GM21447 (cell line): ENCODE data around the gene CETN2.
"Not testable (repeated sequence)": the region's sequence is repeated elsewhere in the genome, so short reads cannot be mapped to it uniquely, and the experiment has no call there.

Experiments
- ATAC-seq: cut with Tn5 transposase; IDR thresholded peaks from one replicate; pipeline ENCODE4 v1.9.1; 2021; ENCODE audit not compliant: unreplicated experiment

The CETN2 gene

DNA sequence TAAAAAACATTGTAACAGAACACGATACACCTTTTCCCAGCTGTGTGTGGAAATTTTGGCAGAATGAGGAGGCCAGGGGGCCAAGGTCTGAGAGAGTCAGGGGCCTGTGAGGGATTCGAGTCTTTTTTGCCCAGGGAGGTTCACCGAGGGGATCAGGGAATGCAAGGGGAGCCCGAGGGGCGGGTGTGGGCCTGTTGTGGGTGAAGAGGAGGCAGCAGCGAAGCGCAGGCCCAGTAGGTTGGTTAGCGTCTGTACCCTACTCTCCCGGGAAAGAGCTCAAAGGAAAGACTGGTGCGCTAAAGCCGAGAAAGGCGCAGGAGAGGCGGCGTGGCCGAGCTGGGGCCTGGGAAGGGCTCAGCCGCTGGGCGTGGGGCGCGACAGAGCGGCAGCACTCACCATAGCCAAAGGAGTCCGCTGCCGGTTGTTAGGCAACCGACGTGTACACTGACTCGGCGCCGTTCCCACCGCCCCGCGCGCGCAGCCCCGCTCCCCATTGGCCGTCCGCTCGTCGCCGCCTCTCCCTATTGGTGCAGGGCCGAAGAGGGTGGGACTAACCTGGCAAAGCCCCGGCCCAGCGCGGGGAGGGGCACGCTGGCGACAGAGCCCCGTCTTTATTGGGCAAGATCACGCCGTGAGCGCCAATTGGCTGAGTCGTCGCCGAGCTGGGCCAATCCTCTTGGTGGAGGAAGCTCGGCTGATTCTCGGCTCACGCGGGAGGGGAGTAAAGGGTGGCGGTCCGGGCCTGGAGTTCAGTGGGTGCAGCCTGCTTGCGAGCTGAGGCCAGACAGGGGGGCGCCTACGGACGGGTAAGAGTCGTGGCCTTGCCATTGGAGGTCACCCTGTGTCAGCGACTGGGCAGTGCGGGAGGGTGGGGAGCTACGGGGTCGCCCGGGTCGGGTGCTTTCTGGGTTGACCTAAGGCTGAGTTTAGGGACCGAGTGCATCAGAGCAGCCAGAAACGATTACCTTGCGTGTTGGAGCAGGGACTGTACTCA is at the start of gene CETN2, which contains the start of gene NSDHL:
Gene CETN2, minus strand, starts transcription at position 446 of the 994 bp plus-strand sequence. Its CDS starts 47 bp downstream, at position 399.
Gene NSDHL, plus strand, starts transcription at position 752 of the 994 bp plus-strand sequence. CDS start 15,262 bp downstream, outside the sequence.
- peak; percentile 99 for ATAC-seq

DNA sequence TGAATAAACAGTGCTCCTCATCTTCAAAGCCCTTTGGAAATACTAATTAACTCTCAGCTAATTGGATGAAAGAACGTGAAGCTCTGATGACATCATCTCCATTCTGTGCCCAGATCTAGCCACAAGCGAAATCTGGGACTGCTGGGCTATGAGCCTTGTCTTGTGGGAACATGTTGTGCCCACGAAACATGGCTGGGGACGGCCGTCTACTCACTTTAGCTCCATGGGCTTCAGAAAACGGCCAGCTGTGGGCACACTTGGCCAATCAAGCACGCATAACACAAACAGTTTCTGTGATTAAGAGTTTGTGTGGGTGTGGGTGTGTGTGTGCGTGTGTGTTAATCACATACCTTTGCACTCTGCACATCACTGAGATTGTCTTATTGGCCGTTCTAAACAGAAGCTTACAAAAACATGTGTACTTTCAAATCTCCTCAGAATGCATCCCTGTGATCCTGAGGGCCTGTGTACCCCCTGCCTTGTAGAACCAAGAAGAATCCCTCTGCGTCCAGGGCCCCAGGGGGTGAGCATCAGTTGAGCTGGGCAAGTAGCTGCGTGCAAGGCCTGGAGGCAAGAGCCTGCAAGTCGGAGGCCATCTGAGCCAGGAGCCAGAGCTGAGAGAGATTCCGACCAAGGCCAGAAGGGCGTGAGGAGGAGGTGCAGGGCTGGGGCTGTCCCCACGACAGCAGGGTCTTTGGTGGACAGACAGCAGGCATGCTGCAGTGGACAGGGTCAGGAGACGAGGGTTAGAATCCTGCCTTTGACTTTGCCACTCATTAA is 48.6 kb upstream of the CETN2 start:
- ATAC-seq, result no peak

DNA sequence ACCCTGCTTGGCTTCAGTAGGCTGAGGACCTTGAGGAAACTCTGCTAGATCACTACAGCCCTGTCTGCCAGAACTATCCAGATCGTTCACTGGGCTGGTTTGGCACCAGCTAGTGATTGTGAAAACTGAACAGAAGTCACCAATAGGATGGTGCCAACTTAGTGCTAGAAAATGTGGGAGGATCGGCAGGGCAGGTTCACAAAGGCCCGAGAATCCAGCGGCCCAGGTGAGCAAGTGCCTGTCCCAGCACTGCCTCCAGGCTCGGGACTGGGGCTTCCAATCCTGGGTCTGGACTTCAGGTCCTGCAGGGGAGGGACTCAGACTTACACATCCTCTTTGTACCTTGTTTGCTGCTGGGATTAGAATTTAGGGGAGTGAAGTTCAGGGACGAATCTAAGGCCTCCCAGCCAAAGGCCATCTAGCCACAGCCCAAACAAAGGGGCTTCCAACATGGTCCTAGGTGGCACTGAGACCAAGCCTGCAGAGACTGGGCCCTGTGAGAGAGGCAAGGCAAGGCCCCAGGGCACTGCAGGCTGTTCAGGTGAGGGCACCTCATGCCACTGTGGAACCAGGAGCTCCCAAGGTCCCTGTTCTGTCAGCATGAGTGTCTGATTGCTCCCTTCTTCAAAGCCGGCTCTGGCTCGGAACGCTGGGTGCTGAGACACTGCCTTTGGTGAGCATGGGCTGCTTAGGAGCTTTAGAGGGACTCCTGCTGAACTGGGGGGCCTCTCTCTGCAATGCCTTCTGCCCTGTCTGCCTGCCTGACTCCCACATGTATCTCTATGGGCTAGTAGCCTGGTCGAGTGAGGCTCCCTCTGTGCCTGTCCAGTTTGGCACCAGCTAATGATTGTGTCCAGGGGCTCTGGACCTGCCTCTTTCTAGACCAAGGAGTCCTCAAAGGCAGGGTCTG is 46.6 kb upstream of the CETN2 start:
- ATAC-seq, result no peak

DNA sequence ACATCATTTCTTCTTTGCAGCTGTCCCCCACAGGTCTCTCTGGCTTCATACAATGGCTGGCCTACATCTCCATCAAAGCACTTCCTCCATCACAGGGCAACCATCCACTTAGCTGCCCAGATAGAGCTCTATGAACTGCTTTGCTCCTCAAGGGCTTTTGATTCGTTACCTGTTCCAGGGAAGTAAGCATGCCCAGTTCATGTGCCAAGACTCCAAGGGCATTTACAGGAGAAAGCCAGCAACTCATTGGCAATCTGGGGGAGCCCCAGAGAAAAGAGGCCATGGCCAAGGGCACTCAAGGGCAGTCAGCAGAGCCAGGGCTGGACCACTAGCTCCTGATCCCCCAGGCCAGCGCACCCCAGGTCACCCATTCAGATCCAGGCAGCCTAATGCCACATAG is 42.8 kb upstream of the CETN2 start:
- no peak for ATAC-seq

DNA sequence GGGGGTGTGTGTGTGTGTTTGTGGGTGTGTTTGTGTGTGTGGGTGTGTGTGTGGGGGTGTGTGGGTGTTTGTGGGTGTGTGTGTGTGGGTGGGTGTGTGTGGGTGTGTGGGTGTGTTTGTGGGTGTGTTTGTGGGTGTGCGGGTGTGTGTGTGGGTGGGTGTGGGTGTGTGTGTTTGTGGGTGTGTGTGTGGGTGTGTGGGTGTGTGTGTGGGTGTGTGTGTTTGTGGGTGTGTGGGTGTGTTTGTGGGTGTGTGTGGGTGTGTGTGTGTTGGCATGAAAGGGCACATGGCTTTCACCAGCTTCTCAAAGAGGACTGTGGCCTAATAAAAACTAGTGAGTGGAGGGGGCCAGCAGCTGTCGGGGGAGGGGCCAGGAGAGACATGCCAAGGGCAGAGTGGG is 42.0 kb upstream of the CETN2 start:
- no peak for ATAC-seq

DNA sequence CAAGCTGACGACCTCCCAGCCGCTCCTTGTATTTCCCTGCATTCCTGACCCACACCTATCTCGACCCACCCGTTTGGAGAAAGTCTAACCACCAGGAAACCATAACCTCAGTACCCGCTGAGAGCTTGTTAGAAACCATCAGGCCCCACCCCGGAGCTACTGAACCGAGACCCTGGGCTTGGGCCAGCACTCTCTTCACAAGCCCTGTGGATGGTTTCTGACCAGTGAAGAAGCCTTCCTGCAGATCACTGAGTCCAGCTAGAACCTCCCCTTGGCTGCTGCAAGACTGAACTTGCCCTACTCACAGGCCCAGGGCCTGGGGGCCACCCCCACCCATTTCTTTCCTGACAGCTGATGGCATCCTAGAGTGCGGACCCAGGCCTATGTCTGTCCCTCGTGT is 40.7 kb upstream of the CETN2 start:
- no peak for ATAC-seq

DNA sequence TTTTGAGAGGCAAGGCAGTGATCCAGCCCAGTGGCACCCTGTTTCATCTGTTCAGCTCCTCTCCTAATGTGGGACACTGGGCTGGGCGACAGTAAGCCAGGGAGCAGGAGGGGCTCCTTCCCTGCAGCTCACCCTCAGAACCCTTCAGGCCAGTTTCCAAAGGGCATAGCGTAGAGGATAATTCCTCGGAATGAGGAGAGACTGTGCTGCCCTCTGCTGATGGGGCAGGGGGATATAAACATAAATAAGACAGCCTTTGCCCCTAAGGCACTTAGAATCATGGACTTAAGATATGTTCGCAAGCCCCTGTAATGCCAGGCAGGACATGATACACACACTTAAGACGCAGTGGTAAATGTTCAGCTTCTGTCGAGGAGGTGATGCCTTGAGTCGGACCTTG is 39.4 kb upstream of the CETN2 start:
- no peak for ATAC-seq

DNA sequence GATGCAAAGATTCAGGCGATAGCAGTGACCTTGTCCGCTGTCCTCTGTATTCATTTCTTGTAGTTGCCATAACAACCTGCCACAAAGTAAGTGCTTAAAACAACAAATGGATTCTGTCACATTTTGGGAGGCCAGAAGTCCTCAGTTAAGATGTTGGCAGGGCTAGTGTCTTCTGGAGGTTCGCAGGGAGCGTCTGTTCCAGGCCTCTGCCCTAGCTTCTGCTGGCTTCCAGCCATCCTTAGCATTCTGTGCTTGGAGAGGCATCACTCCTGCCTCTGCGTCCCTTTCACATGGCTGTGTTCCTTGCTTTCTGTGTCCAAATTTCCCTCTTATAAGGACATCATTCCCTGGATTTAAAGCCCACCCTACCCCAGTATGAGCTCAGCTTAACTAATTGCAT is 35.8 kb upstream of the CETN2 start:
- ATAC-seq, result no peak

DNA sequence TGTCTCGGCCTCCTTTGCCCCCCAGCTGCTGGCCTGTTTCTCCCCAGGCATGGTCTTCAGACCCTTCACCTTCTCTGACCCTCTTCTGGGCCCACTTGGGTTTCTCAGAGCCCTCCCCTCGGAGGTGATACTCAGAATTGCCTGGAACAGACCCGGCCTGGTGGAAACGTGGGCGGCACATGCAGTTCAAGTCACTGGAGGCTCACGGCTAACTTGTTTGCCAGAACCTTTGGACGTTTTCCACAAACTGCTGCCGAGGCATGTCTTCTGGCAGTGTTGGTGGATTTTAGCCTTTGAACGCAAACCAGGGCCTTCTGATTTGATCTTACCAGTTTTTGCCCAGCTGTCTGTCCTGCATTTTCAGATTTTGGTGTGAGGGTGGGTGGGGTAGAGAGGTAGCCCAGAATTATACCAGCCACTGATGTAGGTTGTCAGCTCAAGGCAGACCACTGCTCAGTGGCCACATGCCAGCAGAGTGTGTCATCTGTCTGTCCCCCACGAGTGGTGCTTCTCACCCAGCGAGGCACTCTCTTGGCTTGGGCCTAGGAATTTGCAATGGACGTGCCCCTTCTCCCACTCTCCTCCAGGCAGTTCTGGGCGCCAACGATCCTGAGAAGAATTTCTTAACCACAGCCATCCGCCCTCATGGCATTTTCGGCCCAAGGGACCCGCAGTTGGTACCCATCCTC is 34.8 kb upstream of the CETN2 start:
- no peak for ATAC-seq

DNA sequence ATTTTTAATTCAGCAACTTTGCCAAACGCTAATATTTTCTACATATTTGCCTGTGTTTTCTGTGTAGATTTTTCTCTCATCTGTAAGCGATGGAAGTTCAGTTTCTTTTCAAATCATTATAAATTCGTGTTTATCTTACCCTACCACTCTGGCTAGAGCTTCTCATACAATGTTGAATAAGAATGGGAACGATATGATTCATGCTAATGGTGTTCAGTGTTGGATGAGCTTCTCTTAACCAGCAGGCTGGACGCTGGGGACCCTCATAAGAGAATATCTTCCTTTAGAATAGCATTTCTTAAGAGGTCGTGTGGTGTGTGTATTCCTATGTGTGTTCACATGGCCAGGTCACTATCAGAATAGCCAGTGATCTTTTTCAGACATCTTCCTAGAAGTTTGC is 31.3 kb upstream of the CETN2 start:
- no peak for ATAC-seq

DNA sequence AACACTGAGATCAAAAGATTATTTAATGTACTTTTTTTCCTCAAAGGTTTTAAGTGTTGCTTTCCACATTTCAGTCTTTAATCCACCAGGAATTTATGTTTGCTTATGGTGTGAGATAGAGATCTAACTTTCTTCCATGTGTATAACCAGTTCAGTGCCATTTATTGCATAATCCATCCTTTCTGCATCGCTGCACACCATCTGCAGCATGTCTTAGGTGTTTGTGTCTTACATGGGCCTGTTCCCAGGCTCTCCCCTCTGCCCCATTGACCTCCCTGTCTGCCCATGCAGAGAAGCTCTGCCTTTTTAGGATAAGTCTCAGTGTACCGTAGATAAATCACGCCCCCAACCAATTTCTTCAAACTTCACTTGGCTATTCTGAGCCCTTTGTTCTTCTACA is 30.6 kb upstream of the CETN2 start:
- no peak for ATAC-seq

DNA sequence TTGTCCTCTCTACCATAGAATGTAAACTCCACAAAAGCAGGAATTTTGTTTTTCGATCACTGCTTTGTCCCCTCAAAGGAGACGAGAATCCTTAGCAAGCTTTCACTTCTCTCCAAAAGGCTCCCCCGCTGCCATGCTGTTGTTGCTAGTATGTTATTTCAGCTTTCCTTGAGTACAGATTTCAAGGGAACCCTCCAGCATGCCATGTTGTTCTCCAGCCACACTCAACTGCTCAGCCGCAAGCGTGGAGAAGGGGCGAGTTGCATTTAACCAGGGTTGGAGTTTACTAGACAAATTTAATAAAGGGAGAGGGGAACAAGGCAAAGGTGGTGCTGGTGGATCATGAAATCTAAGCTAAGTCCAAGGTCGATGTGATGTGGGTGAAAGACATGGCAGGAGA is 23.4 kb upstream of the CETN2 start:
- ATAC-seq, result no peak

DNA sequence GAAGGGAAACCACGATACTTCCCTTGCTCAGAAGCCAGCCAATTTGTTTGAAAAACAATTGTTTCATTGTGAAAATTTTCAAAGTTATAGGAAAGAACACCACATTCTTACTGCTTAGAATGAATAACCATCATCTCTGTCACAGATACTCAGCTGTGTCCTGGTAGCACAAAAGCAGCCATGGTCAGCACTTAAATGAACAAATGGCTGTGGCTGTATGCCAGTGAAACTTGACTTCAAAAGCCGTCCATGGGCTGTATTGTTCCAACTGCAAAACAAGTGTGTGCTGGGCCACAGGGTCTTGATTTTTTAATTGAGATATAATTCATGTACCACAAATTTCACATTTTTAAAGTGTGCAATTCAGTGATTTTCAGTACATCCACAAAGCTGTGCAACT is 19.9 kb upstream of the CETN2 start:
- no peak for ATAC-seq

DNA sequence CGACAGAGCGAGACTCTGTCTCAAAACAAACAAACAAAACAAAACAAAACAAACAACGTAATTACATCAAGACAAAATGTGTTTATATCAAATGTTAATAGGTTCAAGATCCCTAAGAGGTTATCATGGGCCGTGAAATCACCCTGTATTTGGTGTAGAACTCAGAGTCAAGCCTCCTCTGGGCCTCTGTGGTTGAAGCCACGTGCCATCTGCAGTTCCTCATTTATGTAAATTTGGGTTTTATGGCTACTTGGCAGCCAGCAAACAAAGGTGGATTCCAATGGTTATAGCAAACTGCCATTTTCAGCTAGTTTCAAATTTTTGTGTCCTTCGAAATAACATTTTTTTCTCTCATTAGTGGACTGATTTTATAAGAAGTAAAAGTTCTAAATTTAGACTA is 16.7 kb upstream of the CETN2 start:
- no peak for ATAC-seq

DNA sequence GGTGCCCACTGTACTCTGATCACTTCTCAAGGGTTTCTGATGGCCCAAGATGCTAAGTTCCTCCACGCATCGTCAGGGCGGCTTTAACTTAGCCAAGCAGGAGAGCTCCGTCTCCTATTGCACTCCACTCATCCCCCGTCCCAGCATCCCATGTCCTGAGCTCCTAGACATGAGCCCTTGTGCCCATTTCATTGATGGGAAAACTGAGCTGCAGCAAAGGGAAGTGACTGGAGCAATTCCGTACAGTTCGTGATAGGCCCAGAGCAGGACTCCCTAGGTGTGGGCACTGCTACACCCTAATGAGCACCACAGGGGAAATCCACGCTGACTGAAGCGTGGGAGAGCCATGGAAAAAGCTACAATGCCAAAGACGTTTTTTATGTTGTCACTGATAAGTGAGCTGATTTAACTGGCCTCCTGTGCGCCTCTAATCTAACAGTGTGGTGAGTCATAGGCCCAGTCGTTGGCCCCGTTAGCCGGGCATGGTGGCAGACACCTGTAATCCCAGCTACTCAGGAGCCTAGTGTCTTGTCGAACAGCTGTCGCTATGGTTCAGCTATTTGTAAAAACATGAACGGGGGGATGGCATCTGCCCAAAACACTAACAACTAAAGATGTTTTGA is 15.2 kb upstream of the CETN2 start:
- ATAC-seq, result no peak

DNA sequence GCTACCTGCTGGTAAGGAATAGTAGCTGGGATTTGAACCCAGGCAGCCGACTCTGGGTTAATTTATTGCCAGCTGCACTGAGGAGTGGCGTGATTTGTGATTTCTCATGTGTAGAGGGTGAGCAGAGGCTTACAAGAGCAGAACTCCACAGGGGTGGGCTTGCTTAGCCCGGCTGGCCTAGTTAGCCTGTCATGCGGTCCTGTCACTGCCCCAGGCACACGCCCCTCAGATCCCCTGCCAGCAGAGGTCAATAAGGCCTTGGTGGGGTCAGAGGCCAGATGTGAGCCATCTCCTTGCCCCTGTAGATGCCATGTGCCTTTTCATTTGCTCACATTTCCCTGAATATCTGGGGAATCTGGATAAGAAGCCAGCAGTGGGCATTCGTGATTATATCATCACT is 13.7 kb upstream of the CETN2 start:
- no peak for ATAC-seq

DNA sequence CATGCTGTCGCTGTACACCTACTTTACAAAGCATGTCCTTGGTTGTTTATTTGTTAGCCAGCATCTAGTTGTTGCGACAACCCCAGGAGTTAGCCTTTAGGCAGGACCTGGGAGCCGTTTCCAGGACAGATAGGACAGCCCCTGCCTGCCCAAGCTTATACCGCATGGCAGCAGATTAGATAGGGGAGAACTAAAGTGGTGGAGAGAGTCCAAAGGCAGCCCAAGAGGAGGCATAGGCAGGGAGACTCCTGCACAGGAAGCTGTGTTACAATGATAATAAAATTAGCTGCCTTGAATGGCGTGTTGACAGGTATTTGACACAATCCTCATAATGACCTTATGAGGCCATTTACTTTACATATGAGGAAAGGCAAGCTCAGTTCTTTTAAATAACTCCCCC is 13.3 kb upstream of the CETN2 start:
- no peak for ATAC-seq

DNA sequence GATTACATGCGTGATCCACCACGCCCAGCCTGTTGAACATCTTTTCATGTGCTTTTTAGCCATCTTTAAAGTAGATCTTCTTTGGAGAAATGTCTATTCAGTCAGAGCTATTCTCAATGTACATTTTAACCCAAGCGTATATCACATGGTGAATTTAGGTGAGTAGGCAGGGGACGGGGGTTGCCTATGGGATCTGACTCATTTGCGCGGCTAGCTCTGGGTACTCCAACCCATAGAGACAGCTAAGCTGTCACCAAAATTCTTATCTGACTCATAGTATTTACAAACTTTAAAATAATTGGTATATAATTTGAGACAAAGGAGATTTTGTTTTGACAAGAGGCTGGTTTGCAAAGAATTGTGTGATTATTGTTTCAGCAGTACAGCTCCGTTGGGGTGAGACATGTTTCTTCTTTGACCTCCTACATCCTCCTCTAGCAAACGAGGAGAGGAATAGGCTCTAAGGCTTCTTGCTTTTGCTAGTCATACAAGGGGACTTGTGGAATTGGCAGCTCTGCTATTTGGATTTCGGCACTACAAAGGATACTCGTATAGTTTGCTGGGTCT is 12.3 kb upstream of the CETN2 start:
- ATAC-seq, result no peak

DNA sequence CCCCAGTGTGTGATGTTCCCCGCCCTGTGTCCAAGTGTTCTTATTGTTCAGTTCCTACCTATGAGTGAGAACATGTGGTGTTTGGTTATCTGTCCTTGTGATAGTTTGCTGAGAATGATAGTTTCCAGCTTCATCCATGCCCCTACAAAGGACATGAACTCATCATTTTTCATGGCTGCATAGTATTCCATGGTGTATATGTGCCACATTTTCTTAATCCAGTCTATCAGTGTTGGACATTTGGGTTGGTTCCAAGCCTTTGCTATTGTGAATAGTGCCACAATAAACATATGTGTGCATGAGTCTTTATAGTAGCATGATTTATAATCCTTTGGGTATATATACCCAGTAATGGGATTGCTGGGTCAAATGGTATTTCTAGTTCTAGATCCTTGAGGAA is 4.9 kb upstream of the CETN2 start:
- ATAC-seq, result not testable (repeated sequence)
